GM23338 (cell line): Measurements from ENCODE around the gene CHD9. TPM values are rescaled to one million over a fixed set of nuclear protein-coding genes. Genes with fewer than 3 reads are reported as not detected.

Experiments
- ATAC-seq: fragments of 200-7000 bp; cut with Tn5 transposase; 3 replicates; pipeline ENCODE4 v1.9.1; 2020
- DNase-seq: peaks from one replicate; pipeline ENCODE4 v3.0.0-alpha.2; 2015; ENCODE audit warnings: low spot score
- H2AFZ ChIP-seq: fragments of 200-600 bp; sonication (generic); 2 replicates; pipeline ENCODE4 v1.8.0; 2016; ENCODE audit warnings: antibody characterized with exemption, mild to moderate bottlenecking, moderate library complexity
- H3F3A ChIP-seq: fragments of 200-600 bp; sonication (generic); replicated peaks from 2 replicates; pipeline ENCODE4 v1.8.0; 2017; ENCODE audit warnings: antibody characterized with exemption, mixed run types, low read depth
- H3K27ac ChIP-seq: fragments of 200-600 bp; sonication (generic); 2 replicates; pipeline ENCODE4 v1.6.1; 2016; ENCODE audit warnings: low read depth
- H3K27me3 ChIP-seq: fragments of 200-600 bp; sonication (generic); 2 replicates; pipeline ENCODE4 v1.8.0; 2016; ENCODE audit warnings: mild to moderate bottlenecking, mixed run types, moderate library complexity; ENCODE audit not compliant: insufficient read depth
- H3K36me3 ChIP-seq: fragments of 200-600 bp; sonication (generic); 2 replicates; pipeline ENCODE4 v1.8.0; 2016; ENCODE audit warnings: mild to moderate bottlenecking; ENCODE audit not compliant: insufficient read depth
- H3K4me1 ChIP-seq: fragments of 200-600 bp; sonication (generic); 2 replicates; pipeline ENCODE4 v1.8.0; 2016; ENCODE audit warnings: mild to moderate bottlenecking, moderate library complexity; ENCODE audit not compliant: insufficient read depth
- H3K4me2 ChIP-seq: fragments of 200-600 bp; sonication (generic); 2 replicates; pipeline ENCODE4 v1.7.1; 2017; ENCODE audit warnings: mixed run types
- H3K4me3 ChIP-seq: fragments of 200-600 bp; sonication (generic); 2 replicates; pipeline ENCODE4 v1.6.1; 2016; ENCODE audit warnings: mixed run types
- H3K79me2 ChIP-seq: fragments of 200-600 bp; sonication (generic); replicated peaks from 2 replicates; pipeline ENCODE4 v1.8.0; 2017; ENCODE audit warnings: mild to moderate bottlenecking; ENCODE audit not compliant: insufficient read depth
- H3K9me2 ChIP-seq: fragments of 200-600 bp; sonication (generic); 2 replicates; pipeline ENCODE4 v1.8.0; 2017; ENCODE audit not compliant: insufficient read depth
- H4K20me1 ChIP-seq: fragments of 200-600 bp; sonication (generic); replicated peaks from 2 replicates; pipeline ENCODE4 v1.8.0; 2017; ENCODE audit warnings: mild to moderate bottlenecking; ENCODE audit not compliant: insufficient read depth
- H3K27ac Mint-ChIP-seq: 2 replicates; pipeline ENCODE4 v1.8.0; 2020; ENCODE audit warnings: inconsistent platforms, mild to moderate bottlenecking, moderate library complexity, mixed read lengths
- H3K27me3 Mint-ChIP-seq: 3 replicates; pipeline ENCODE4 v1.8.0; 2022; ENCODE audit warnings: low read depth, mild to moderate bottlenecking, moderate library complexity, mixed read lengths, inconsistent platforms; ENCODE audit not compliant: insufficient read depth, poor library complexity
- H3K36me3 Mint-ChIP-seq: 3 replicates; pipeline ENCODE4 v1.8.0; 2021; ENCODE audit warnings: low read depth, mild to moderate bottlenecking, inconsistent platforms, moderate library complexity, mixed read lengths
- H3K4me1 Mint-ChIP-seq: 3 replicates; pipeline ENCODE4 v1.8.0; 2020; ENCODE audit warnings: mild to moderate bottlenecking, inconsistent platforms, mixed read lengths
- H3K4me3 Mint-ChIP-seq: 3 replicates; pipeline ENCODE4 v1.8.0; 2021; ENCODE audit warnings: moderate library complexity, mild to moderate bottlenecking, inconsistent platforms, mixed read lengths
- H3K9me3 Mint-ChIP-seq: 3 replicates; pipeline ENCODE4 v1.8.0; 2020; ENCODE audit warnings: moderate library complexity, mild to moderate bottlenecking, inconsistent platforms, mixed read lengths
- ZNF331 ChIP-seq: fragments of 250-450 bp; sonication (Bioruptor Pico); IDR thresholded peaks from 2 replicates; pipeline ENCODE4 v1.5.0; 2020; ENCODE audit warnings: low read depth, mild to moderate bottlenecking, moderate library complexity
- polyA plus RNA-seq: library from polyadenylated mRNA; unstranded; fragments of >200 nt; fragmentation: Nextera tagmentation; extraction: Ambion mirVana; gene quantifications from 2 replicates; pipeline ENCODE4 v1.2.1, GENCODE V29; 2016
- total RNA-seq: library from RNA; depleted of rRNA; stranded (reverse); fragments of >200 nt; shearing (Covaris generic); gene quantifications from 2 replicates; pipeline ENCODE4 v1.2.3, GENCODE V29; 2014
- TF ChIP-seq, protein P1 (sequence below): IDR thresholded peaks from one replicate; pipeline ENCODE4 v1.6.1; 2018; ENCODE audit warnings: antibody characterized with exemption; ENCODE audit not compliant: unreplicated experiment
- TF ChIP-seq, protein P2 (sequence below), 2 experiments: fragments of 200-600 bp in 1 of 2; sonication (generic) in 1 of 2; conservative IDR thresholded peaks; 2 replicates each; pipeline versions ENCODE4 v1.5.1 to v1.6.1; 2016 to 2017; ENCODE audit warnings: antibody characterized with exemption in 2 of 2, low read depth in 2 of 2, mild to moderate bottlenecking in 2 of 2, moderate library complexity in 1 of 2
- TF ChIP-seq, protein P3 (sequence below): fragments of 250-450 bp; sonication (Bioruptor Pico); IDR thresholded peaks from 2 replicates; pipeline ENCODE4 v1.5.0; 2020; ENCODE audit warnings: mild to moderate bottlenecking, moderate library complexity

Gene CHD9
- total and polyA plus RNA-seq, 2 experiments from 2014 or later = 18.8 to 46.6 TPM

DNA sequence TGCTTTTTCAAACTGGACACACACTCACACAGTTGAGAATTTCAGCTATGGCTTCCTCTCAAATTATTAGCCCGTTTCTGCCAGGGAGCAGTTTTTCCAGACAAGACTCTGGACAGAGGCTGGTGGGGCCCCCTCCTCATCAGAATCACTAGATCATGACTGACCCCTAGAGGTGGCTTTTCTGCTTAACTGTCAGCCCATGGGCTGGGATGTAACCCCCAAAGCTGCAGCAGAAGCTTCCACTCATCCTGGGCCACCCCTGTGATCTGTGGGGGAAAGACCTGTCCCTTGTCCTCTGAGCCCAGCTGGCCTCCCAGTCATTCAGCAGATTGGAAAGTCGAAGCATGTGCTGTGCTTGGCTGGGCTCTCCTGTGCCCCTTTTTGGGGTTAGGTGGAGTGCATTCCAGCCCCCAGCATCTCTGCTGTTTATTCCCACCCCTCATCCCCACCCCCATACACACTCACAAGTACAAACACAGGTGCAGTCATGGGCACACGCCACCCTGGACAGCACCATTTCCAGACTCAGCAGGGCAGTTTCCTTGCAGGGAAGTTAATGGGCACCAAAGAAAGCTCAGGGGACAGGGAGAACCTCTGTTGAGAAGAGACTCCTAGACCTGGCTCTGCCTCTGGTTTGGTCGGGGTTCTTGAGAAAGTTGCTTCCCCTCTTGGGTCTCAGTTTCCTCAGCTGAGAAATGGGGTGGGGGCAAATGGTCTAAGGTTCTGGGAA lies 301.9 kb downstream of the CHD9 start:
- no peak overlapping the region for H2AFZ ChIP-seq
- Mint-ChIP-seq H3K27me3 (peaks cover 7% of the 10 kb centered on the region), H3K27ac (no peak overlapping the region), H3K36me3 (no peaks in the 10 kb centered on the region; the same call in 2 of the 3 replicates), H3K4me1 (peaks cover 5% of the 10 kb centered on the region; the same call in 2 of the 3 replicates), H3K4me3 (no peak overlapping the region), H3K9me3 (peaks cover under 1% of the 10 kb centered on the region; the same call in 1 of the 3 replicates)
- no peaks in the 10 kb centered on the region for H4K20me1 ChIP-seq
- DNase-seq (peak; percentile 38), ATAC-seq (peak; percentile 65)
- H3K36me3 ChIP-seq = no peaks in the 10 kb centered on the region
- H3K4me3 ChIP-seq = no peak overlapping the region
- no peaks in the 10 kb centered on the region for H3K79me2 ChIP-seq
- H3F3A ChIP-seq = no peaks in the 10 kb centered on the region
- H3K4me2 ChIP-seq = no peak overlapping the region
- no peaks in the 10 kb centered on the region for H3K27me3 ChIP-seq
- H3K9me2 ChIP-seq = no peaks in the 10 kb centered on the region
- H3K27ac ChIP-seq = no peak overlapping the region
- no peaks in the 10 kb centered on the region for H3K4me1 ChIP-seq
- TF ChIP-seq ZNF331 (CRISPR knock-in tag) = no peak
- TF ChIP-seq, protein P1, sequence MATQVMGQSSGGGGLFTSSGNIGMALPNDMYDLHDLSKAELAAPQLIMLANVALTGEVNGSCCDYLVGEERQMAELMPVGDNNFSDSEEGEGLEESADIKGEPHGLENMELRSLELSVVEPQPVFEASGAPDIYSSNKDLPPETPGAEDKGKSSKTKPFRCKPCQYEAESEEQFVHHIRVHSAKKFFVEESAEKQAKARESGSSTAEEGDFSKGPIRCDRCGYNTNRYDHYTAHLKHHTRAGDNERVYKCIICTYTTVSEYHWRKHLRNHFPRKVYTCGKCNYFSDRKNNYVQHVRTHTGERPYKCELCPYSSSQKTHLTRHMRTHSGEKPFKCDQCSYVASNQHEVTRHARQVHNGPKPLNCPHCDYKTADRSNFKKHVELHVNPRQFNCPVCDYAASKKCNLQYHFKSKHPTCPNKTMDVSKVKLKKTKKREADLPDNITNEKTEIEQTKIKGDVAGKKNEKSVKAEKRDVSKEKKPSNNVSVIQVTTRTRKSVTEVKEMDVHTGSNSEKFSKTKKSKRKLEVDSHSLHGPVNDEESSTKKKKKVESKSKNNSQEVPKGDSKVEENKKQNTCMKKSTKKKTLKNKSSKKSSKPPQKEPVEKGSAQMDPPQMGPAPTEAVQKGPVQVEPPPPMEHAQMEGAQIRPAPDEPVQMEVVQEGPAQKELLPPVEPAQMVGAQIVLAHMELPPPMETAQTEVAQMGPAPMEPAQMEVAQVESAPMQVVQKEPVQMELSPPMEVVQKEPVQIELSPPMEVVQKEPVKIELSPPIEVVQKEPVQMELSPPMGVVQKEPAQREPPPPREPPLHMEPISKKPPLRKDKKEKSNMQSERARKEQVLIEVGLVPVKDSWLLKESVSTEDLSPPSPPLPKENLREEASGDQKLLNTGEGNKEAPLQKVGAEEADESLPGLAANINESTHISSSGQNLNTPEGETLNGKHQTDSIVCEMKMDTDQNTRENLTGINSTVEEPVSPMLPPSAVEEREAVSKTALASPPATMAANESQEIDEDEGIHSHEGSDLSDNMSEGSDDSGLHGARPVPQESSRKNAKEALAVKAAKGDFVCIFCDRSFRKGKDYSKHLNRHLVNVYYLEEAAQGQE = no peak
- TF ChIP-seq, protein P2, sequence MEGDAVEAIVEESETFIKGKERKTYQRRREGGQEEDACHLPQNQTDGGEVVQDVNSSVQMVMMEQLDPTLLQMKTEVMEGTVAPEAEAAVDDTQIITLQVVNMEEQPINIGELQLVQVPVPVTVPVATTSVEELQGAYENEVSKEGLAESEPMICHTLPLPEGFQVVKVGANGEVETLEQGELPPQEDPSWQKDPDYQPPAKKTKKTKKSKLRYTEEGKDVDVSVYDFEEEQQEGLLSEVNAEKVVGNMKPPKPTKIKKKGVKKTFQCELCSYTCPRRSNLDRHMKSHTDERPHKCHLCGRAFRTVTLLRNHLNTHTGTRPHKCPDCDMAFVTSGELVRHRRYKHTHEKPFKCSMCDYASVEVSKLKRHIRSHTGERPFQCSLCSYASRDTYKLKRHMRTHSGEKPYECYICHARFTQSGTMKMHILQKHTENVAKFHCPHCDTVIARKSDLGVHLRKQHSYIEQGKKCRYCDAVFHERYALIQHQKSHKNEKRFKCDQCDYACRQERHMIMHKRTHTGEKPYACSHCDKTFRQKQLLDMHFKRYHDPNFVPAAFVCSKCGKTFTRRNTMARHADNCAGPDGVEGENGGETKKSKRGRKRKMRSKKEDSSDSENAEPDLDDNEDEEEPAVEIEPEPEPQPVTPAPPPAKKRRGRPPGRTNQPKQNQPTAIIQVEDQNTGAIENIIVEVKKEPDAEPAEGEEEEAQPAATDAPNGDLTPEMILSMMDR (conservative IDR thresholded peaks at IDR 0.05; ENCODE audit: low read depth in 2 of 2) = peak; percentile 53 to 54
- TF ChIP-seq, protein P3, sequence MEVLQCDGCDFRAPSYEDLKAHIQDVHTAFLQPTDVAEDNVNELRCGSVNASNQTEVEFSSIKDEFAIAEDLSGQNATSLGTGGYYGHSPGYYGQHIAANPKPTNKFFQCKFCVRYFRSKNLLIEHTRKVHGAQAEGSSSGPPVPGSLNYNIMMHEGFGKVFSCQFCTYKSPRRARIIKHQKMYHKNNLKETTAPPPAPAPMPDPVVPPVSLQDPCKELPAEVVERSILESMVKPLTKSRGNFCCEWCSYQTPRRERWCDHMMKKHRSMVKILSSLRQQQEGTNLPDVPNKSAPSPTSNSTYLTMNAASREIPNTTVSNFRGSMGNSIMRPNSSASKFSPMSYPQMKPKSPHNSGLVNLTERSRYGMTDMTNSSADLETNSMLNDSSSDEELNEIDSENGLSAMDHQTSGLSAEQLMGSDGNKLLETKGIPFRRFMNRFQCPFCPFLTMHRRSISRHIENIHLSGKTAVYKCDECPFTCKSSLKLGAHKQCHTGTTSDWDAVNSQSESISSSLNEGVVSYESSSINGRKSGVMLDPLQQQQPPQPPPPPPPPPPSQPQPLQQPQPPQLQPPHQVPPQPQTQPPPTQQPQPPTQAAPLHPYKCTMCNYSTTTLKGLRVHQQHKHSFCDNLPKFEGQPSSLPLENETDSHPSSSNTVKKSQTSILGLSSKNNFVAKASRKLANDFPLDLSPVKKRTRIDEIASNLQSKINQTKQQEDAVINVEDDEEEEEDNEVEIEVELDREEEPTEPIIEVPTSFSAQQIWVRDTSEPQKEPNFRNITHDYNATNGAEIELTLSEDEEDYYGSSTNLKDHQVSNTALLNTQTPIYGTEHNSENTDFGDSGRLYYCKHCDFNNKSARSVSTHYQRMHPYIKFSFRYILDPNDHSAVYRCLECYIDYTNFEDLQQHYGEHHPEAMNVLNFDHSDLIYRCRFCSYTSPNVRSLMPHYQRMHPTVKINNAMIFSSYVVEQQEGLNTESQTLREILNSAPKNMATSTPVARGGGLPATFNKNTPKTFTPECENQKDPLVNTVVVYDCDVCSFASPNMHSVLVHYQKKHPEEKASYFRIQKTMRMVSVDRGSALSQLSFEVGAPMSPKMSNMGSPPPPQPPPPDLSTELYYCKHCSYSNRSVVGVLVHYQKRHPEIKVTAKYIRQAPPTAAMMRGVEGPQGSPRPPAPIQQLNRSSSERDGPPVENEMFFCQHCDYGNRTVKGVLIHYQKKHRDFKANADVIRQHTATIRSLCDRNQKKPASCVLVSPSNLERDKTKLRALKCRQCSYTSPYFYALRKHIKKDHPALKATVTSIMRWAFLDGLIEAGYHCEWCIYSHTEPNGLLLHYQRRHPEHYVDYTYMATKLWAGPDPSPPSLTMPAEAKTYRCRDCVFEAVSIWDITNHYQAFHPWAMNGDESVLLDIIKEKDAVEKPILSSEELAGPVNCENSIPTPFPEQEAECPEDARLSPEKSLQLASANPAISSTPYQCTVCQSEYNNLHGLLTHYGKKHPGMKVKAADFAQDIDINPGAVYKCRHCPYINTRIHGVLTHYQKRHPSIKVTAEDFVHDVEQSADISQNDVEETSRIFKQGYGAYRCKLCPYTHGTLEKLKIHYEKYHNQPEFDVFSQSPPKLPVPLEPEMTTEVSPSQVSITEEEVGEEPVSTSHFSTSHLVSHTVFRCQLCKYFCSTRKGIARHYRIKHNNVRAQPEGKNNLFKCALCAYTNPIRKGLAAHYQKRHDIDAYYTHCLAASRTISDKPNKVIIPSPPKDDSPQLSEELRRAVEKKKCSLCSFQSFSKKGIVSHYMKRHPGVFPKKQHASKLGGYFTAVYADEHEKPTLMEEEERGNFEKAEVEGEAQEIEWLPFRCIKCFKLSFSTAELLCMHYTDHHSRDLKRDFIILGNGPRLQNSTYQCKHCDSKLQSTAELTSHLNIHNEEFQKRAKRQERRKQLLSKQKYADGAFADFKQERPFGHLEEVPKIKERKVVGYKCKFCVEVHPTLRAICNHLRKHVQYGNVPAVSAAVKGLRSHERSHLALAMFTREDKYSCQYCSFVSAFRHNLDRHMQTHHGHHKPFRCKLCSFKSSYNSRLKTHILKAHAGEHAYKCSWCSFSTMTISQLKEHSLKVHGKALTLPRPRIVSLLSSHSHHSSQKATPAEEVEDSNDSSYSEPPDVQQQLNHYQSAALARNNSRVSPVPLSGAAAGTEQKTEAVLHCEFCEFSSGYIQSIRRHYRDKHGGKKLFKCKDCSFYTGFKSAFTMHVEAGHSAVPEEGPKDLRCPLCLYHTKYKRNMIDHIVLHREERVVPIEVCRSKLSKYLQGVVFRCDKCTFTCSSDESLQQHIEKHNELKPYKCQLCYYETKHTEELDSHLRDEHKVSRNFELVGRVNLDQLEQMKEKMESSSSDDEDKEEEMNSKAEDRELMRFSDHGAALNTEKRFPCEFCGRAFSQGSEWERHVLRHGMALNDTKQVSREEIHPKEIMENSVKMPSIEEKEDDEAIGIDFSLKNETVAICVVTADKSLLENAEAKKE (CRISPR knock-in tag) = no peak
